Non-pigmented ciliary epithelial cell (primary cell): ENCODE results near the gene INSL3.

Source experiments
- DNase-seq: peaks from one replicate; pipeline ENCODE4 v3.0.0-alpha.2; 2010; ENCODE audit warnings: low read depth

Gene INSL3

DNA sequence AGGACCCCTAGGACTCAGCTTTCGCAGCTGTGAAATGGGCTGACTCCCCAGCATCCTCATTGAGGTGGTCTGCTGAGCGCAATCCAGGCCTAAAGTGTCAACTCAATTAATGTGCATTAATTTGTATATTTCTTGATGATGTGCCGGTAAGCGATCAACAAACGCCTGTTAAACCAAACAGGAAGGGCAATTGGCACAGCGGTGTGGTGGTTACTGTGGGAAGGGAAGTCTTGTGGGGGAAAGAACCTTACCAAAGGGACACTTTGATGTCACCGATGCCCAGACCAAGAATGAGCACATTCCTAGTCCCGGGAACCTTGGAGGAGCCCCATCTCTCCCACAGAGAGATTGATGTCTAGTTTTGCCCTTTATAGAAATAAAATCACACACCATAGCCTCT lies 24.8 kb upstream of the INSL3 start:
- DNase-seq = no peak

DNA sequence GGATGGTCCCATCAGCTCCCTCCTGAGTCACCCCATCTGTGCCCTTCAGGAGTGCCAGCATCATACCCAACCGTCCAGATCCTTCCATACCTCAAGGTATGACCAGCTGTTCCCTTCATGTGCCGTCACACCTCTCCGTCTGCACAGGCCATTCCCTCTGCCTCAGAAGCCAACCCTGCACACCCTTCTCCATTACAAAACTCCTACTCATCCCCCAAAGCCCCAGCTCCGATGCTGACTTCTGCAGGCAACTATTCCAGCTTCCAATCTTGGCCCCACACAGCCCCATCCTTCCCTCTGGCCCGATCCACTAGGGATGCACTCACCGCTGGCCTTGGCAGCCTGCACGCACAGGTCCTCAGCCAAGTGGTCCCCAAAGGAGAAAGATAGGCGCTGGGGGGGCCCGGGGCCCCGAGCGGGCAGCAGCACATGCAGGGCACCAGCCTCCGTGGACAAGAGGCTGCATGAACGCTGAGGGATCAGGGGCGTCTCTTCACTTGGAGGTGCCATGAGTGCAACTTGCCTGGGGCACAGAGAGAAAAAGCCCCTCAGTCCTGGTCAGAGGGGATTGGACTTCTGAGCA lies 22.7 kb upstream of the INSL3 start:
- DNase-seq = no peak

DNA sequence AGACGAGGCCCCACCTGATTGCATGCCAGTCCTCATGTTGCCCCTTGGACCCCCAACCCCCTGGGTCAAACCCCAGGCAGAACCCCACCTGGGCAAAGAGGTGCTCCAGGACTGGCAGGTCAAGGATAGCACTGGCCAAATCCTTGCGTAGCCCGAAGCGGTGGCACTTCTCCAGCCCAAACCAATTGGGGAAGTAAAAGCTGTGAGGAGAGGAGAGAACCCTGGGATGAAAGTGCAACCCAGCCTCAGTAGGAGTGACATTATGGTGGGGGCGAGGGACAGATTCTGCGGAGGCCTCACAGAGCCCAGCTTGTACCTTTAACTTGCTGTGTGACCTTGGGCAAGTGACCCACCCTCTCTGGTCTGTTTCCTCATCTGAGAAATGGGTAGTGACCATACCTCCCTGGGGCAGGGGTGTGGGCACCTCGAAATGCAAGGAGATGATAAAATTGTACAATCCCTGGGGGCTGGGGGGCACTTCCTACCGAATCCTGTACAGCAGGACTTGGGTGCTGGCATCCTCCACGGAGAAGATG lies 22.0 kb upstream of the INSL3 start:
- DNase-seq = no peak

DNA sequence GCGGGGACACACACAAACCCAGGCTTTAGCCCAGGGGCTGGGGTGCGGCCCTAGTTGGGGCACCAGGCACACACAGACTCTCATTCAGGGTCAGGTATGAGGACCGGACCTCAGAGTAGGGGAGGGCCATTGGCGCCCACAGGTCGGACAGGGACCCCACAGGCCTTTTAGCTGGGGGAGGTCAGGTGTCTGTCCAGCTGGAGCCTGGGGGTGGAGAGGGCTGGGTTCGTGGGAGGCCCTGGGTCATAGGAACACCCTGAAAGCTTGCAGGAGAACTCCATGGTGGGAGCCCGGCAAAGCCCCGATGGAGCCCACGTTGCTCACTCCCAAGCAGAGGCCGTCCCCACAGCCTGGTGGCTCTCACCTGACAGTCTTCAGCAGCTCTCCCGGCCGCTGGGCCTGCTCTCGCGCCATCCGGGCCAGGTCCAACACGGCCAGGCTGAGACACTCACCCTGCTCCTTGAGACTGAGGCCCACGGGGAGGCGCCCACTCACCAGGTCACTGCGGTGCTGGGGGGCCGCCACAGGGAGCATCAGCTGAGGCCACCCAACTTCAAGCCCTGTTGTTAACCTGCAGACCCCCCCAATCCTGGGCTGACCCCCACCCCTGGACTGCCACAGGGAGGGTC lies 21.5 kb upstream of the INSL3 start:
- DNase-seq = no peak

DNA sequence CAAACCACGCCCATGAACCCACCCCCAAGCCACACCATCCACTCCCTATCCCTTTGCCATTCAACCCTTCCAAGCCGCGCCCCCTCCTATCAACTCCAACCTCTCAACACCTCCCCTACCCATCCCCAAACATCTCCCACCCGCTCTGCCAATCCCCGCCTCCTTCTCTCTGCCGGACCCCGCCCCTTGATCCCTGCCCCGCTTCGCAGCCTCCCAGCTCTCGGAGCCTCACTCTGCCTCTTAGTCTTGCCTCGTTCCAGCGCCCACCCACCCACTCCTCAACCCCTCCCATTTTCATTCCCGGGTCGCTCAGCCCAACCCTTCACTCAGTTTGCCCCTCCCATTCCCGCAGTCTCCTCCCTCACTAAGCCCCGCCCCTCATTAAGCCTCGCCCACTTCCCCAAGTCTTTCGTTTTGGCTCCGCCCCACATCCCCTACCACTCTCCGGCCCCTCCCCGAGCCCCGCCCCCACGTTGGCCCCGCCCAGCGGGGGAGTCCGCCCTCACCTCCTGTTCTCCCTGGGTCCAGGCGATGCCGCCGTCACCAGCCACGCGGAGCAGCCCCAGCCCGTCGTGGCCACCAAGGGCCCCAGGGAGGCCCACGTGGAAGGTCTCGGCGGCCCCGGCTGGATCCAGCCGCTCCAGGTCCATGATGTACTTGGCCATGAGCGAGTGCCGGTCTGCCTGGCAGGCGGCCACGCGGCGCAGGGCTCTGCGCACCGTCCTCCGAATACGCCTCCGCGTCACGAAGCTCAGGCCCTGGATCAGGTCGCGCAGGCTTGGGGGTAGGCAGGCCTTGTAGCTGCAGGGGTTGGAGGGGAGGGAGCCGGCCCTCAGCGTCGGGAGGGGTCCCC lies 20.7 kb upstream of the INSL3 start:
- DNase-seq = peak; percentile 60

DNA sequence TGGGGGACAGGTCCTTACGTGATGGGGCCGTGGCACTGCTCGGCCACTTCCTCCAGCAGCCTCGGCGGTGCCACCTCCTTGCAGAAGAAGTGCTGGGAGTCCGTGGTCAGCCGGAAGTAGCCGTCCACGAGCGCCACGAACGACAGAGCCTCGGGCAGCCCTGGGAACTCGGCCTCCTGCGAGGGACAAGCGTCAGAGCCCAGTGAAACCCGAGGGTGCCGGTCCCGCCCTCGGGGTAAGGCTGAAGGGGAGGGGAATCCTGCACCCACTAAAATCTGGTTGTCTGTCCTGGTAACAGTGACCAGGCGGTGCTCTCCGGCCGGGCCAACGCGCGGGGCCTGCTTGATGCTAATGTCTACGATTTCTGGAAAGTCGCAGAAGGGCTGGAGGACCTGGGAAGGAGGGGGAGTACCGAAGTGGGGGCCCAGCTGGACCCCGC lies 20.1 kb upstream of the INSL3 start:
- no peak for DNase-seq

DNA sequence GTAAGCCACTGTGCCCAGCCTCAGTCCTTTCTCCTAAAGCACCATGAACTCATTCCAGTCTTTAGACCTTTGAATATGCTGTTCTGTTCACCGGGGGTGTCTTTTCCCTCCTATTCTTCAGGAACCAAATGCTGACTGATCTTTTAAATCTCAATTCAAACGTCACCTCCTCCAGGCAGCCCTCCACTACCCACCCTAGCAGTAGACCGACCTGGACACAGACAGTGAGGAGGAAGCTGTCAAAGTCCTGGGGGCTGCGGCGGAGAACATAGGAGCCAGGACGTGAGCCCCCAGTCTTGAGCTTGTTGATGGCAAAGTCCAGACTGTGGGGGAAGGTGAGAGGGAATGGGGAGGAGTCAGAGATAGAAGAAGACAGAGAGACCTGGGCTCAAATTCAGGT lies 18.7 kb upstream of the INSL3 start:
- no peak for DNase-seq

DNA sequence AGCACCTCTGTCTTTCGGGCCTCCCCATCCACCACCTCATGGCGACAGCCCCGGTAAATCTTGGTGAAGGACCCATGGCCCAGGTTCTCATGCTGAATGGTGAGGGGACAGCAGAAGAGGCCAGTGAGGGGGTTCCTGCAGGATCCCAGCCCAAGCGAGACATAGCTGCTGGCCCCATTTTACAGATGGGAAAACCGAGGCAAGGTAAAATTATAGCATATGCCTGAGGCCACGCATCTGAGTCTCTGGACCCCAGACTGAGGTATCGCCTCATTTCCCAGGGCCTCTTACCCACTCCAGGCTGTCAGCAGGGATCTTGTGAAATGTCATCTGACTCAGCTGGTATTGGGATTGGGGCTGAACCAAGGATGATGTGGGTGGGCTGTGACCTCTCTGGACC lies 16.7 kb upstream of the INSL3 start:
- DNase-seq = no peak

DNA sequence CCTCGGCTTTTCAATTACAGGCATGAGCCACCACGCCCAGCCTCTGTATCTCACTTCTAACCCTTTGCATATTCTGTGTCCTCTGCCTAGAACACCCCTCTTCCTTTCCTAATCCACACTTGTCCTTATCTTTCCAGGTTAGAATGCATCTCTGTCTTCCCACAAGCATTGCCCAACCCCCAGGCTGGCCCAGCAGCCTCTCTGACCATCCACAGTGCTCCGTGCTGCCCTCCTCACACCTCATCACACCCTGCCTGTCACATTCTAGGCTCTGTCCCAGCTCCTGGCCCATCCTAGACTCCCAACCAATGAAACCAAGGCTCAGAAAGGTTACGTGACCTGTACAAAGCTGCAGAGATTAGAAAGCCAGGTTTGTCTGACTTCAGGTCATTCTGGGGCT lies 15.2 kb upstream of the INSL3 start:
- DNase-seq = no peak

DNA sequence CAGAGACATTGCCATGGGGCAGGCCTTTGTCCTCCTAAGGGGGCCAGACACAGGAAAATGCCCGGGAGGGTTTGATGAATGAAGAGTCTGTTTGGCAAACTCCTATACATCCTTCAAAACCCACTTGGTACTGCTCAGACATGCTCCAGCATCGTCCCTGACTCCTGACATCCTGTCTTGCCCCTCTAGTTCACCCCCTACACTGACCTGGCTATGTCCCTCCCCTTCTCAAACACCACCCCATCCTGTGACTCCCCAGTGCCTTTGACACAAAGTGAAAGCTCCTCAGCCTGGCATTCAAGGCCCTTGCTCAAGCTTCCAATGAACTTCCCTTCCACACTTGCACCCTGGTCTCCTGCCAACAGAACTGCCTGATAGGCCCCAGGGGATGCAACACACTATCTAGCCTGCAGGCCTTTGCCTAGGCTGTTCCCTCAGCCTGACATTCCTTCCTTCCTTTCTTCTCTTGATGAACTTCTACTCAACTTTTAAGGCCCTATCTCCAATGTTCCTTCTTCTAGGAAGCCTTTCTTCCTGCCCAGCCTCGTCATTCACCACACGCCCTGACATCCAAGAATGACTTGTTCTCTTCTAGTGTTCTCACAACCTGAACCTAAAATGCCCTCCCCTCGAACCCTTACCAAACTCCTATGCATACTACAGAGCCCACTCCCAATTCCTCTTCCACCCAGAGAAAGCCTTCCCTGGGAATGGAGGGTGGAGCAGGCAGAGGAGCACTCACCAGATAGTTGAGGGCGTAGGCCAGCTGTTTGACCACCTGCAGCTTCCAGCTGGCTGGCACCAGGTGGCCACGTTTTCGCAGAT lies 14.1 kb upstream of the INSL3 start:
- no peak for DNase-seq

DNA sequence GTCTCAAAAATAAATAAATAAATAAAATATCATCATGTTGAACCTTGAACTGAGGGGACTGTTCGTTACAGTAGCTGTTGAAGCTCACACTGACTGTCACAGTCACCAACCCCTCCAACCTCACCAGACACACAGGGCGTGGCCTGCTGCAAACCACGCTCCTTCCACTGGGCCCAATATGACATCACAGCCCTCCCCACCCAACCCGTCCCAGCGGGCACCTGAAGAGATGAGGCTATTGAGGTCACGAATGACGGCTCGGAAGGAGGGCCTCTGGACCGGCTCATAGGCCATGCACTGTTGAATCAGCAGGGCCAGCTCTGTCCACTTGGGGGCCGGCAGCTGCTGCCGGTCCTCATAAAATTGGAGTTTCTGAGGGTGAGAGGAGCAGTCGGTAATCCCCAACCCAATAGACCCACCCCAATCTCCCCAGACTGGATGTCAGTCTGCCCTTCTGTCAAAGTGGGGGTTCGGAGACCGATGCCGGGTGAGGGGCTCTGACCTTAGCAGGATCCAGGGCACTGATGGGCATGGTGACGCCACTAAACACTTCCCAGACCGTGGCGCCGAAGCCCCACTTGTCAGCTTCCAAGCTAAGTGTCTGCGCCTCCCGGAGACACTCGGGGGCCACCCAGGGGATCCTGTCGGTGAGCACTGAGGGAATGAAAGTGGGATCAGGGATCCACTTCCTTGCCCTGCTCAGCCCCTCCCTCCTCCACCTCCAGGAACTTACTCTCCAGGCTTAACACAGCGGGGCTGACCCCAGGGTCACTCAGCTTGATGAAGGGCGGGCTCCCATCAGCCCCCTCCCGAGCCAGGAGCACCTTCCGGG lies 13.2 kb upstream of the INSL3 start:
- no peak for DNase-seq

DNA sequence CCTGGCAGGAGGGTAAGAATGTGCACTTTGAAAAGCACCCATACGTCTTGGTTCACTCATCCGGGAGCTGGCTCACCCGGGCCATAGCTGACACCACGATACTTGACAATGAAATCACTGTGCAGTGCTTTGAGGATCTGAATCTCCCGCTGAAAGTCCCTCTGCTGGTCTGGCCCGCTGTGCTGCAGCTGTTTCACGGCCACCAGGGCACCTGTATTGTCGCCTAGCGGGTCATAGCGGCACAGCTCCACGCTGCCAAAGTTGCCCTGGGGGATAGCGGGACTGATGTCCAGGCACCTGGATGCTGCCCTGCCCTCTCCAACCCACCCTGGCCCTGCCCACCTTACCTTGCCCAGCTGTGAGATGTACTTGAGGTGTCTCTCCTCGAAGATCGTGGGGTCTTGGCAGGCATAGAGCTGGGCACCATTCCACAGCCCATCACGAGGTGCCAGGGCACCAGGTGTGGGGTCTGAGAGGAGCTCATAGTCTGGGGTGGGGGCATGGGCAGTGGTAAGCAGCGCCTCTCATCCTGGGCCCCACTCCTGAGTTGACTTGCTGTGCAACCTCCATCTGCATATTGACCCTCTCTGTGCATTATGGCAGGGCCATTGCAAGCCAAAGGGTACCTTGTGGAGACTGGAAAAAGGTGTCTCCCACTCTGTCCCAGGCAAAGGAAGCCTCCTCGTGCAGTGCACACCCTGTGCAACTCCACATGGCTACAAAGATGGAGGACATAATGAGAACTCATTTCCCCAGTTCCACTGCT lies 11.3 kb upstream of the INSL3 start:
- no peak for DNase-seq

DNA sequence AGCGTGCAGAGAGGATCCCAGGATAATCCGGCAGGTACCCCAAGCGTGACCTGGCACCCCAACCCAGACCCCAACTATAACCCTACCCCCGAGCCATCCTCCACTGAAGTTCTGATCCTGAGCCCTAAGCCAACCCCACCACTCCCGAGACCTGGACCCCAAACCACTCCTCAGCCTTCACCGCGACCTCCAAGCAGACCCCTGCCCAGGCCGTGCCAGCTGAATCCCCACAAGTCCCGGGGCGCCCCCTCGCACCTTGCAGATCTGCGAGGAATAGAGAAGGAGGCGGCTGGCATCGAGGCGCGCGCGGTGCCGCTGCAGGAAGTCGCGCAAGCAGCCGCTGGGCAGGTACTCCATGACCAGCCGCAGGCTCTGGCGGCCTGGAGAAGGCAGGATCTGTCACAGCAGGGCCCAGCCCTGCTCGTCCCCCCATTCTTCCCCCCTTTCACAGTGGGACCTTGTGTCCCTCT lies 10.1 kb upstream of the INSL3 start:
- DNase-seq = no peak

DNA sequence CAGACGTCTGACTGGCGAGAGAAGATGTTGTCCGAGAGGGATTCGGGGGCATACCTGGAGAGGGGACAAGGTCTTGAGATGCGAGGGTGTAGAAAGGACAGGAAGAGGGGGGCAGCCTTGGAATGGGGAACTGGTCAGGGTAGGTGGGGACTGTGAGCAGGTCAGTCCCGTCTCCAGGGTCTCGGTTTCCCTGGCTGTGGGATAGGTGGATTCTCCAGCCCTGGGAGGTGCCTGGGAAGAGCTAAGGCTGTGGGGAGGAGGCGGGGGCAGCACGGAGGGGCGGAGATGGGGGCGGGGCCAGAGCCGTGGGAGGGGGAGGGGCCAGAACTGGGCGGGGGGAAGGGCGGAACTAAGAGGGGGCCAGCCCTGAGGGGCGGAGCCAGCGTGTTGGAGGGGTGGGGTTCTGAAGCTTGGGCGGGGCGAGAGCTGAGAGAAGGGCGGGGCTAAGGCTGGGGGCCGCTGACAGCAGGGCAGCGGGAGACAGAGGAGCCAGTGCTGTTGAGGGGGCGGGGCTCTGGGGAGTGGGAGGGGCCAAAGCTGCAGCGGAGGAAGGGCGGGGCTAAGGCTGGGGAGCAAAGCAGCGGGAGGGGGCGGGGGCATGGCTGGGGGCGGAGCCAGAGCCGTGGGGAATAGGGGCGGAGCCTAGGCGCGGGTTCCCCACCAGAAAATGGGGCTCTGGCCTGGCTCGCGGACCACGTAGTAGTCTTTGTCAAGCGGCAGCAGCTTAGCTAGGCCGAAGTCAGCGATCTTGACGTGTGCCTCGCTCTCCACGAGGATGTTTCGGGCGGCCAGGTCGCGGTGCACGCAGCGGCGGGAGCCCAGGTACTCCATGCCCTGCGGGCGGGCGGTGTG lies 9.5 kb upstream of the INSL3 start:
- DNase-seq = peak; percentile 42

DNA sequence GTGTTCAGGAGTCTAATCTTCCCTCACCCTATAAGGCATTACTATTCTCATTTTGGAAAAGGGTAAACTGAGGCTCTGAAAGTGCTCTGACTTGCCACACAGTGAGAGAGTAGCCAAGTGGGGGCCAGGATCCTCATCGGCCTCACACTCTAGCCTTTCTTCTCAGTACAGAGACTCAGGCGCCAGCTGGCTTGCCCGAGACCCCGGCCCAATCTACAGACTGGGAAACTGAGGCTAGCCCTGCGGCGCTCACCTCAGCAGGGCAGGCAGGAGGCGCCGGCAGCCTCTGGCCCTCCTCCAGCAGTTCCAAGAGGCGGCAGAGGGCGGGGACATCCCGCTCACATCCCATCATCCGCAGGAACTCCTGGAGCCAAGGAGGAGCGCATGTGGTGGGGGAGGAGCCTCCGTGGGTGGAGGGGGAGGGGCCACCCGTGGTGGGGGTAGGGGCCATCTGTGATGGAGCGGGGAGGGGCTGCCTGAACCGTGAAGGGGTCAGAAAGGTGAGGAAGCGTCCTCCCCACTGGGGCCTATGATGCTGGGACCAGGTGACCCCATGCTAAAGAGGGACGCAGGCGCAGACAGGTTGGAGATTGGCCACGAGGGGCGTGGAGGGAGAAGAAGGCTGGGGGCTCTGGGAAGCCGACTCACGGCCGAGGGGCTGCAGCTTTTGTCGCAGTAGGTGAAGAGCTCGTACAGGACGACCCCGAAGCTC lies 8.7 kb upstream of the INSL3 start:
- DNase-seq = no peak

DNA sequence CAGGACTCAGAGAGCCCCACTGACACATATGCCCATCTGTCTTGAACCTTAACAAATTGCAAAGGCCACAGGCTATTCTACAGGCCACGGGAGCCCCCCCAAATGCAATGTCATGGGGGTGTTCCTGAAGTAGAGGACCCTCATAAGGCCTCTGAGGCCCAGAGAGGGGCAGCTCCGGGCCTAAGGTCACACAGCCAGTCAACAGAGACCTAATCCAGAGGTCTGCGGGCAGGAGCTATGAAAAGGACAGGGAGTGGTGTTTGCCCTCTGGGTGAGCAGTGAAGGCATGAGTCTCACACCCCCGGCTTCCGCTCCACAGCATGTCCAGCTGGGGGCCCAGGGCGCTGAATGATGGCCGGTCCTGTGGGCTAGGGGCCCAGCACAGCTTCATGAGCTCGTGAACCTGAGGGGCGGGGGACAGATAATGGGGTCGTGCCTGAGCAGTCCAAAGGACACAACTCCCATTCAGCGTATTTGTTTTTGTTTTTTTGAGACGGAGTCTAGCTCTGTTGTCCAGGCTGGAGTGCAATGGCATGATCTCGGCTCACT lies 5.3 kb upstream of the INSL3 start:
- DNase-seq = no peak

DNA sequence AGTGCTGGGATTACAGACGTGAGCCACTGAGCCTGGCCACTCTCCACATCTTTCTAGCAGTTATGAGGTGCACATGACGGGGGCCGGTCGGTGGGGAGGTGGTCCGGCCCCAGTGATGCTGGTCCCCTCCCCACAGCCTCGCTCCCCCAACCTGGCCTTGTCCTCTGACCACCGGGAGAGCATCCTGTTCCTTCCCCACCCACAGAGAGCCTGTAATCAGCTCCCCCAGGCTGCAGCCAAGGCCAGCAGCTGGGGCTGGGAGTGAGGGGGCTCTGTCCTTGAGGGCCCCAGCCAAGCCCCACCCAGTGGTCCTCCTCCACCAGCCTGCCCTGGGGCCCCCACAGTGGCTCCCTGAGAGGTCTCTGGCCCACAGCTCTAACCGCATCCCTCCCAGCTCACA lies 3.0 kb upstream of the INSL3 start:
- DNase-seq = no peak

DNA sequence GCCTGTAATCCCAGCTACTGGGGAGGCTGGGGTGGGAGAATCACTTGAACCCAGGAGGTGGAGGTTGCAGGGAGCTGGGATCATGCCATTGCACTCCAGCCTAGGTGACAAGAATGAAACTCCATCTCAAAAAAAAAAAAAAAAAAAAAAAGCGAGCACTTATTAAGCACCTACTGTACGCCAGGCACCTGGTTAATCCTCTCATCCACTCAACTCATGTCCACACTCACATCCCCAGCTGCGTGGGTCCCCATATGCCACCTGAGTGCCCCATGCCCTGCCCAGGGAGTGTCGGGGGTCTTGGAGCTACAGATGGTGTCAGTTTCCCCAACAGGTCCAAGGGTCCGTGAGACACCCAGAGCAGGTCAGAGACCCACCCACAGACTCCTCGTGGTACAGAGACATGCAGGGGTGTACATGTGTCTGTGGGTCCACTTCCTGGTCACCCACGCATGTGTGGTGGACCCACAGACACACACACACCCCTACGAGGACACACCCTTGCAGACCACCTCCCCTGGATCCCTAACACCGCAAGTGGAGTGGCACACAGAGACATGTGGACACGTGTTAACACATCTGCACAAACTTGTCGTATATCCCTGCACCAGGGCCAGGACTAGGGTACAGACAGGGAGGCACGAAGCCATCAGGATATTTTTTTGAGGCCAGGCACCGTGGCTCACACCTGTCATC lies 3.5 kb downstream of the INSL3 start:
- DNase-seq = no peak
